Tibial artery (tissue), 4 donors: Measurements from ENCODE around the gene CIAO2A.
"Not testable (repeated sequence)": the region's sequence is repeated elsewhere in the genome, so short reads cannot be mapped to it uniquely, and the experiment has no call there.

Experiments used
- DNase-seq, 2 donors: peaks; one replicate each; pipeline ENCODE4 v3.0.0-alpha.2; 2019
- H3K27ac ChIP-seq, 2 donors: fragments of 200-600 bp; sonication (generic) in 1 of 2; 1 replicate in 1 of 2; 2 replicates in 1 of 2; pipeline ENCODE4 v1.5.1; 2018 to 2019; ENCODE audit warnings: mild to moderate bottlenecking in 1 of 2
- H3K27me3 ChIP-seq, 2 donors: fragments of 200-600 bp; sonication (generic) in 1 of 2; one replicate each; pipeline versions ENCODE4 v1.5.1 to v1.6.0; 2016 to 2019
- H3K36me3 ChIP-seq, 3 donors: fragments of 200-600 bp; sonication (generic) in 2 of 3; one replicate each; pipeline ENCODE4 v1.5.1; 2016 to 2019; ENCODE audit warnings: mild to moderate bottlenecking in 2 of 3
- H3K4me1 ChIP-seq, 4 donors: fragments of 200-600 bp; sonication (generic) in 2 of 4; 1 replicate in 3 of 4; 2 replicates in 1 of 4; pipeline ENCODE4 v1.5.1; 2016 to 2019
- H3K4me3 ChIP-seq, 2 donors: fragments of 200-600 bp; sonication (generic) in 1 of 2; 1 replicate in 1 of 2; 2 replicates in 1 of 2; pipeline ENCODE4 v1.5.1; 2018 to 2019; ENCODE audit warnings: mild to moderate bottlenecking in 2 of 2
- H3K9me3 ChIP-seq, 3 donors: fragments of 200-600 bp; sonication (generic) in 1 of 3; one replicate each; pipeline ENCODE4 v1.5.1; 2016 to 2019
- CTCF ChIP-seq, 2 experiments: fragments of 200-600 bp in 1 of 2; fragments of 450-650 bp in 1 of 2; IDR thresholded peaks; one replicate each; pipeline ENCODE4 v1.5.1; 2017 to 2019; ENCODE audit warnings: antibody characterized with exemption in 2 of 2, mild to moderate bottlenecking in 1 of 2, moderate library complexity in 1 of 2
- intact Hi-C: fragments of 100-400 bp; cut with DNase I; formaldehyde crosslinking; loops from one replicate; pipeline ENCODE4 v1.15.0; 2023; ENCODE audit warnings: low total_unique reads

Gene CIAO2A

GRCh38 chr15:64110950-64111678 lies 17.5 kb upstream of the CIAO2A start:
- Histone ChIP-seq H3K4me3 (no peak overlapping the region), H3K27ac (no peak overlapping the region), H3K4me1 (peaks cover 0 to 11% (median 6%) of the 10 kb centered on the region in 4 donors), H3K36me3 (peaks cover 28 to 34% (median 30%) of the 10 kb centered on the region in 3 donors), H3K27me3 (no peaks in the 10 kb centered on the region), H3K9me3 (no peaks in the 10 kb centered on the region)
- TF ChIP-seq CTCF (IDR thresholded peaks at IDR 0.05): no peak
- intact Hi-C loops: no loop called here
- DNase-seq: no peak

- not testable (repeated sequence) for DNase-seq
These were observed 16.6 kb upstream of the CIAO2A start for GRCh38 chr15:64110108-64110701.

GRCh38 chr15:64107337-64107736 lies 13.7 kb upstream of the CIAO2A start:
- Histone ChIP-seq H3K36me3 (no peaks in the 10 kb centered on the region), H3K4me3 (no peak overlapping the region), H3K9me3 (no peaks in the 10 kb centered on the region), H3K27ac (no peak overlapping the region), H3K27me3 (no peaks in the 10 kb centered on the region), H3K4me1 (peaks cover 0 to 24% (median 8%) of the 10 kb centered on the region in 4 donors)
- intact Hi-C loops: no loop called here
- DNase-seq: no peak
- TF ChIP-seq CTCF (IDR thresholded peaks at IDR 0.05): no peak

More at GRCh38 chr15:64110108-64110701, 16.6 kb upstream of the CIAO2A start:
- H3K36me3 ChIP-seq: peaks cover 19 to 25% (median 21%) of the 10 kb centered on the region in 3 donors
- H3K4me1 ChIP-seq: peaks cover 0 to 20% (median 8%) of the 10 kb centered on the region in 4 donors
- H3K4me3 ChIP-seq, intact Hi-C loops, H3K27ac ChIP-seq, H3K27me3 ChIP-seq, H3K9me3 ChIP-seq: not testable (repeated sequence)

GRCh38 chr15:64105113-64105704 lies 11.6 kb upstream of the CIAO2A start:
- TF ChIP-seq CTCF (IDR thresholded peaks at IDR 0.05): no peak
- Histone ChIP-seq H3K4me3 (no peak overlapping the region), H3K9me3 (no peaks in the 10 kb centered on the region), H3K27ac (no peak overlapping the region), H3K27me3 (no peaks in the 10 kb centered on the region), H3K4me1 (peaks cover 0 to 31% (median 9%) of the 10 kb centered on the region in 4 donors), H3K36me3 (no peaks in the 10 kb centered on the region)
- intact Hi-C loops: no loop called here
- DNase-seq: peak in 1 of 2 donors; percentile 56

GRCh38 chr15:64102497-64102896 lies 8.9 kb upstream of the CIAO2A start:
- H3K4me1 ChIP-seq: peaks cover 0 to 55% (median 25%) of the 10 kb centered on the region in 4 donors
- H3K36me3 ChIP-seq: no peaks in the 10 kb centered on the region

More at GRCh38 chr15:64102497-64102896, 8.9 kb upstream of the CIAO2A start:
- TF ChIP-seq CTCF (IDR thresholded peaks at IDR 0.05): no peak
- no peak for DNase-seq
- H3K9me3 ChIP-seq: no peaks in the 10 kb centered on the region
- no peak overlapping the region for H3K4me3 ChIP-seq
- no peaks in the 10 kb centered on the region for H3K27me3 ChIP-seq
- H3K27ac ChIP-seq: no peak overlapping the region
- intact Hi-C loops: no loop called here
